ENCODE data around the gene PPBP.

PPBP gene

DNA sequence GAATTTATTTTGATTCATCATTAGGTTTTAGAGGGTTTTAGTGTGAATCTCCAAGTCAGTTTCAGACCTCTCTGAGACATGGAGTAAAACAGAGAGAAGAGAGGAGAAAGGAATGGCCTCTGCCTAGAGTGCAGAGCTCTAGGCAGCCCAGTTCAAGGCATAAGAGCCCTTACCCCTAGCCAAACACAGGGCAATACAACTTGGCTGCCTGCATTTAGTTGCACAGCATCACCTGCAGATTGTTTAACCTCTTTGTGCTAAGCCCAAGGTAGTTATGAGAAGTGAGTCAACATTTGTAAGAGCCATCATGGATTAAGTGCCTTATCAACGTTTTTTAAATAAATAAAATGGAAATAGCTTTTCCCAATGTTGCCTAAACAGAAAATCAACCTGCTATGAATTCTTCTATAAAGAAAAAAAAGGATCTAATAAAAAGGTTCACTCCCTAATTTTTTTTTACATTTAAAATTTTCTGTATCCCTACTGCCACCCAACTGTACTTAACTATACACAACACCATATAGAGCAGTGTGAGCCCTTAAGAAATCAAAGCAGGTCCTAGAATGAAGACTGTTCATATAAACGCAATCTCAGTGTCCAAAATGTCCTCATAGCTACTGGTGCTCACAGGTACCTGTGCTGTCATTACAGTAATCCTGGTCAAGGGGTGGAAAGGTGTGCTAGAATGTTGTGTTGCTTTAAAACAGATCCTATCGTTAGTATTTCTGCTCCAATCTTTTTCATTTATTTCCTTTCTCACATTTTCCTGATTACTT is 42.1 kb downstream of the PPBP start:
- TF ChIP-seq GATA2 (IDR thresholded peaks at IDR 0.05; ENCODE audit: low read depth, low read length) (no peak), GATA3 (IDR thresholded peaks at IDR 0.05; ENCODE audit: low read depth, low read length) (no peak)

DNA sequence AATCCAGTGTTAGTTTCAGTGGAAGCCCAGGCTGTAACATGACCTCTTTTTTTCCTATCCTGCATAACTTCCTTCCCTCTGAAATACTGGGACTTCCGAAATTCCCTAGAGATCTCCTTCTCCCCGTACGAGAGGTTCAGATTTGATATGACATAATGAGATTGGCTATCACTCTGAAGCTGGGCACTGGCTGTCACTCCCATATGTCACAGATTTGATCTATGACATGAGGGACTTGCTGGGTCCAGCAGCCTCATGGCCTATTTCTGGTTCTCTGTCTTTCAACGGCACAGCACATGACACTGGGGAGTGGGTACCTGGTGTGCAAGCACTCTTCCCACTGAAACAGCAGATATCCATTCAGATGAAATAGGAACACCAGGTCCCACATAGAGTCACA is 42.9 kb downstream of the PPBP start:
- no peak for TF ChIP-seq GATA2 (IDR thresholded peaks at IDR 0.05; ENCODE audit: low read depth, low read length)
- no peak for TF ChIP-seq GATA3 (IDR thresholded peaks at IDR 0.05; ENCODE audit: low read depth, low read length)

DNA sequence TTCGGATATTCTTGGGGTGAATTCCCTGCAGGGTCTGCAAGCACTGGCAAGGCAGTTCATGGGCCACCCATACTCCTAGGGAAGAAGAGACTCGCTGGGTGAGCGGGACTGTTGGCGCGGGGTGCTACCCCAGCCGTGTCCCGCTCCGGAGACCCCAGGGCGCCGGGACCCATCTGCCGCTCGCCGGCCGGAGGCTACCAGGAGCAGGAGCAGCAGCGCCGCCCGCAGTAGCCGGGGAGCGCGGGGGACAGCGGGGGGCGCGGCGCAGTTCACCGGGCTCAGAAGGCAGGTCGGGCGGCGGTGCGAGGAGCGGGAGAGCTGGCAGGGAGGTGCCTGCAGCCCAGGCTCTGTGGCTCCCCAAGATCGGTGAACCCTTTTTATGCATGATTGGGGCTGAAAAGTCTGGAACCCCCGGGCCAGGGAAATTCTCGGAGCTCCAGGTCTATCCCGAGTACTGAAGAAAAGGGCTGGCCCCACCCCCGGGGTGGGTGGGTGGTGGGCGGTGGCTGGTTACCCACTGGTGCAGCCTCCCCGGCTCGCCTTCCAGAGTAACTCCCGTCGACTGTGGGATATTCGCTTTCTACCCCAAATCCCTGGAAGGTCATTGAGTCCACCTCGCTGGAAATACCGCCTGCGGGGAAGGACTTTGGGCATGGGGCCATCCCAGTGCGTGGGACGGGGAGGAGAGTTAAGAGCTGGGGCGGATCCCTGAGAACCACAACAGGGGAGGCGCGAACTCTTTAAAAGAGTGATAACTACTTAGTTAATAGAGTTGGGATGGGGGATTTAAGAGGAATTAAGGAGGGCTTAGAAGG is 43.7 kb downstream of the PPBP start:
- TF ChIP-seq GATA2 (IDR thresholded peaks at IDR 0.05; ENCODE audit: low read depth, low read length) (no peak), GATA3 (IDR thresholded peaks at IDR 0.05; ENCODE audit: low read depth, low read length) (no peak)

DNA sequence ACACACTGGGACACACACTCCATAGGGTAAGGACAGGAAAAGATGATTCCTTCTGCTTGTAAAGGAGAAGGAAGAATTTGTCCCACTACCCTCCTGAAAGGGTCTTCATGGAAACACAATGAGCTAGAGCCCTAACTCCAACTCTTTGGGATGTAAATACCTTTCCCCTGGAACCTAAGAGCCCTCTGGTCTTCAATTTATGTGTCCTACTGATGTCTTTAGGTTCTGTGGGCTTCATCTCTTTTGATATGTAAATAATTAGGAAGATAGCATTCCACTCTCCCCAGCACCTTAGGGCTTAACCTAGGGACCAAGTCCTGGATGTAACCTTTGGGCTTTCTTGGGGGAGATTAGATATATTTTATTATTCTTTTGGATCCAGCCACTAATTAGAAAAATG is 44.4 kb downstream of the PPBP start:
- no peak for TF ChIP-seq GATA3 (IDR thresholded peaks at IDR 0.05; ENCODE audit: low read depth, low read length)
- TF ChIP-seq GATA2 (IDR thresholded peaks at IDR 0.05; ENCODE audit: low read depth, low read length) = no peak

DNA sequence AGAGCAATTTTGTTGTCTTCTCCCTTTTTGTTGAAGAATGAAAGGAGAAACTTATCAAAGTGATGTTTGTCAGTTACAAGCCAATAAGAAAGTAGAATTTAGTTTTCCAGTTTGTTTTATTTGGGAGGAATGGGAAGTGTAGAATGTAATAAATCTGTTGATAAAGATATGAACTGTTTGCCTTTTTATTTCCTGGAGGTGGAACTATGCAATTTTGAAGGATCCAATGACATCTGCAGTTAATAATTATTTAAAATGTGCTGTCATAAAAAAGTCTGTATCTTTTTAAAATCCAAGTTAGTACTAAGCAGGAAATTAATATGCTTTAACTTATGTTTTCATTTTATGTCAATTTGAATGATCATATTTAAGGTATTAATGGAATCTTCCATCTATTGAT is 51.0 kb downstream of the PPBP start:
- TF ChIP-seq GATA3 (IDR thresholded peaks at IDR 0.05; ENCODE audit: low read depth, low read length) (no peak), GATA2 (IDR thresholded peaks at IDR 0.05; ENCODE audit: low read depth, low read length) (no peak)
